GM12892 (cell line): ENCODE measurements around the gene CDK2AP2.
"Not testable (repeated sequence)": the region's sequence is repeated elsewhere in the genome, so short reads cannot be mapped to it uniquely, and the experiment has no call there.

Experiments used
- DNase-seq: peaks from one replicate; pipeline ENCODE4 v3.0.0; 2011; ENCODE audit not compliant: insufficient read length
- FAIRE-seq: peaks from 2 replicates; lab custom pipeline; 2011; peaks lifted over from hg19 to GRCh38; lab: Jason Lieb, UNC
- POLR2A ChIP-seq: IDR thresholded peaks from 2 replicates; pipeline ENCODE4 v1.6.1; 2011; ENCODE audit warnings: low read depth, low read length, control low read depth
- POLR2AphosphoS5 ChIP-seq: IDR thresholded peaks from 2 replicates; pipeline ENCODE4 v1.6.1; 2011; ENCODE audit warnings: low read depth, low read length, control low read depth
- TAF1 ChIP-seq: IDR thresholded peaks from 2 replicates; pipeline ENCODE4 v1.6.1; 2011; ENCODE audit warnings: low read depth, mild to moderate bottlenecking, control low read depth, low read length, borderline replicate concordance

The CDK2AP2 gene

GRCh38 chr11:67472882-67473281, 35.1 kb downstream of the CDK2AP2 start:
- TF ChIP-seq TAF1 (no peak), POLR2AphosphoS5 (no peak), POLR2A (no peak)
- no peak for FAIRE-seq
- no peak for DNase-seq

GRCh38 chr11:67470337-67471002, 37.5 kb downstream of the CDK2AP2 start:
- no peak for DNase-seq
- TF ChIP-seq POLR2AphosphoS5 = no peak
- no peak for TF ChIP-seq POLR2A
- TF ChIP-seq TAF1 = no peak
- FAIRE-seq = peak; percentile 90

- FAIRE-seq = no peak
- no peak for DNase-seq
- TF ChIP-seq POLR2A (no peak), TAF1 (no peak), POLR2AphosphoS5 (no peak)
Measured at GRCh38 chr11:67469508-67469811, 38.5 kb downstream of the CDK2AP2 start.

GRCh38 chr11:67468759-67469507, 39.0 kb downstream of the CDK2AP2 start, which contains the start of gene TMEM134:
TMEM134 (minus strand) TSS chr11:67469251; CDS start chr11:67469192, 59 bp downstream.
- TF ChIP-seq TAF1 (peak; percentile 62), POLR2AphosphoS5 (0 out of 2 replicates have a peak, but pooled peaks have one; percentile 60), POLR2A (peak; percentile 77; the same call in 1 of the 2 replicates)
- FAIRE-seq (peak; percentile 95), DNase-seq (peak; percentile 91)

GRCh38 chr11:67468456-67468758, 39.6 kb downstream of the CDK2AP2 start:
- FAIRE-seq (no peak), DNase-seq (no peak)

GRCh38 chr11:67468056-67468455, 39.9 kb downstream of the CDK2AP2 start:
- TF ChIP-seq POLR2AphosphoS5 (no peak), TAF1 (no peak), POLR2A (no peak)
- no peak for FAIRE-seq
- no peak for DNase-seq

More at GRCh38 chr11:67468456-67468758, 39.6 kb downstream of the CDK2AP2 start:
- no peak for TF ChIP-seq TAF1
- no peak for TF ChIP-seq POLR2AphosphoS5
- TF ChIP-seq POLR2A = no peak

GRCh38 chr11:67466962-67467771, 40.8 kb downstream of the CDK2AP2 start:
- FAIRE-seq (no peak), DNase-seq (no peak)
- TF ChIP-seq POLR2A (no peak), POLR2AphosphoS5 (no peak), TAF1 (no peak)

GRCh38 chr11:67466367-67466766, 41.6 kb downstream of the CDK2AP2 start:
- DNase-seq = no peak
- no peak for FAIRE-seq
- TF ChIP-seq POLR2AphosphoS5 = no peak
- no peak for TF ChIP-seq TAF1
- TF ChIP-seq POLR2A = no peak

GRCh38 chr11:67465530-67465929, 42.4 kb downstream of the CDK2AP2 start:
- DNase-seq, FAIRE-seq: not testable (repeated sequence)

- no peak for FAIRE-seq
- TF ChIP-seq TAF1 (no peak), POLR2AphosphoS5 (peak; percentile 8; the same call in 1 of the 2 replicates)
Measured at GRCh38 chr11:67465189-67465510, 42.8 kb downstream of the CDK2AP2 start.

GRCh38 chr11:67464411-67465188, 43.4 kb downstream of the CDK2AP2 start:
- TF ChIP-seq POLR2A = peak; percentile 85
- TF ChIP-seq TAF1 = peak; percentile 53; the same call in 1 of the 2 replicates
- peak; percentile 81 for TF ChIP-seq POLR2AphosphoS5
- FAIRE-seq = peak; percentile 98
- DNase-seq = peak; percentile 95

More at GRCh38 chr11:67465189-67465510, 42.8 kb downstream of the CDK2AP2 start:
- DNase-seq = no peak
